GM19438 (cell line): ENCODE results near the gene SLC16A9.
"Not testable (repeated sequence)": the region's sequence is repeated elsewhere in the genome, so short reads cannot be mapped to it uniquely, and the experiment has no call there.

Experiments
- ATAC-seq: cut with Tn5 transposase; IDR thresholded peaks from one replicate; pipeline ENCODE4 v1.9.1; 2021; ENCODE audit warnings: low read depth; ENCODE audit not compliant: unreplicated experiment

SLC16A9 gene, protein sequence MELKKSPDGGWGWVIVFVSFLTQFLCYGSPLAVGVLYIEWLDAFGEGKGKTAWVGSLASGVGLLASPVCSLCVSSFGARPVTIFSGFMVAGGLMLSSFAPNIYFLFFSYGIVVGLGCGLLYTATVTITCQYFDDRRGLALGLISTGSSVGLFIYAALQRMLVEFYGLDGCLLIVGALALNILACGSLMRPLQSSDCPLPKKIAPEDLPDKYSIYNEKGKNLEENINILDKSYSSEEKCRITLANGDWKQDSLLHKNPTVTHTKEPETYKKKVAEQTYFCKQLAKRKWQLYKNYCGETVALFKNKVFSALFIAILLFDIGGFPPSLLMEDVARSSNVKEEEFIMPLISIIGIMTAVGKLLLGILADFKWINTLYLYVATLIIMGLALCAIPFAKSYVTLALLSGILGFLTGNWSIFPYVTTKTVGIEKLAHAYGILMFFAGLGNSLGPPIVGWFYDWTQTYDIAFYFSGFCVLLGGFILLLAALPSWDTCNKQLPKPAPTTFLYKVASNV

DNA sequence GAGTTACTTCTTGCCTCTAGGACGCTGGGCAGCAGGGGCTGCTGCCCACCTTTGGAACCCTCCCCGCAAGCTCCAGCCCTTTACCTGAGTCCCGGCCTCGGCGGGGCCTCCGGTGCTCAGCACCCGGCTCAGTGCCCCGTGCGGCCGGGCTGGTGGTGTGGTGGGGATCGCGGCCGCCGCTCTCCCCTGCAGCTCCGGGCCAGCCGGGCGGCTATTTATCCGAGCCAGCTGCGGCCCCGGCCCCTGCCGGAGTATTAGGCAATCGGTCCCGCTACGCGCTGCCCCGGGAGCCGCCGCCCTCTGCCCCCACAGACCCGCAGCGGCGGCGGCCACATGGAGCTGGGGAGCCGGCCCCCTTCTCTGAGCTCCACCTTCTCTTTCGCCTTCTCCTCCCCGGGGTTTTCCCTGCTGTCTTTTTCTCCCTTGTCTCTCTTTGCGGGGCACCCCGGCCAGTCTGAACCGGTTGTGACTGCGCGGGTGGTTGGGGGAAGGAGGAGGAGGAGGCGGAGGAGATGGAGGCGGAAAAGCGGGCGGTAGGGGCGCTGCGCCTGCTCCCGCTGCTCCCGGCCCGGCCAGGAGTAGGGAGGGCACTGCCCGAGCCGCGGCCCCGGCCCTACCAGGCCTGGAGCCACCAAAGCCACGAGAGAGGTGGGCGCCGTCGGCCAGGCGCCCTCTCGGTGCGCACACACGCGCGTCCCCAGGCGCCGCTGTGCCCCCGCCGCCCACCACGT, at the start of gene SLC16A9:
Gene SLC16A9 (minus strand): TSS at position 456 of the 731 bp plus-strand sequence. CDS start 25,559 bp downstream, outside the sequence.
- peak; percentile 89 for ATAC-seq

DNA sequence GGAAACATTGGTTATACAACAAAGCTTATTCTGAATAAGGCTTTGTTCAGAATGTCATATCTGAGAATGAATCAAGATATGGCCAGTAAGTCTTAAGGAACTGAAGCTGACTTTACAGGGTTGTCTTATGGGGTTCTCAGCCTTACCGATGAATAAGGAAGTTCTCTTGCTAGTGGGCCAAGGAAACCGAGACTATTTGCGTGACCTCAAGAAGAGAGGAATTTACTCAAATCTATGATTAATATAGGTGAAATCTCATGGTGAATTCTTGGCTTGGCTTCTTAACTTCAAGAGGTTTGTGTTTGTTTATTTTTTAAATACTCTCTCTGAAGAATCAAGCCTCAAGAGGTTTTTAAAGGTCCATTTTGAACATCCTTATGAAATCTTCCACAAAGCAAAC, 48.3 kb upstream of the SLC16A9 start:
- ATAC-seq, result no peak

DNA sequence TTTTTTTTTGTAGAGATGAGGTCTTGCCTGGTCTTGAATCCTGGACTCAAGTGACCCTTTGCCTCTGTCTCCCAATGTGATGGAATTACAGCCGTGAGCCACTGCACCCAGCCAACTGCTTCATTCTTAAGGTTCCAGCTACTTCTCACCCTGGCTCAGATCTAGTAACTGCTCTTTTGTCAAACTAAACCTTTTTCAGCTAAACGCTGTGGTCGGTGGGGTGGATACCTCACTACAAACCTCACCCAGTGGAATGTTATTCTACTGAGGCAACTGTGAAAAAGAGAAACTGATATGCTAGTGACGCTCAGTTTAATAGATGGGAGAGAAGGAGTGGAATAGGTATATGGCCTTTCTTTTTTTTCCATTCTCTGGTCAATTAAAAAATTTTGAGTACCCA, 45.3 kb upstream of the SLC16A9 start:
- ATAC-seq, result no peak

DNA sequence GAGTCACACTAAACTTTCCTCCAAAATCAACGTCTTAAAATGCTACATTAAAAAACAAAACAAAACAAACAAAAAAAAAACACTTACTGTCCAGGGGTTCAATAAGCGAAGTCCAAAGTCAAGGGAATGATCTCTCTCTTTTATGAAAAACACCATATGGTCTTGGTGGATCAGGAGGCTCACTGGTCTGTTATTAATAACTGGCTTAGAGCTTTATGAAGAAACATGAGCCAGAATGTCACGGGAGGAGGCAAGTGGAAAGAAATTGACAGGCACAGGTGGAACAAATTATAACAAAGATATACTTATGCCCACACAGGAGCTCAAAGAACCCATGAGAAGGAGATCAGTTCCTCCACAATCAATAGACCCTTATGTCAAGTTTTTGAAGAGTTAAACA, 43.6 kb upstream of the SLC16A9 start, which contains the start of gene MRLN:
Gene MRLN (minus strand): TSS at position 189 of the 400 bp plus-strand sequence.
- no peak for ATAC-seq

DNA sequence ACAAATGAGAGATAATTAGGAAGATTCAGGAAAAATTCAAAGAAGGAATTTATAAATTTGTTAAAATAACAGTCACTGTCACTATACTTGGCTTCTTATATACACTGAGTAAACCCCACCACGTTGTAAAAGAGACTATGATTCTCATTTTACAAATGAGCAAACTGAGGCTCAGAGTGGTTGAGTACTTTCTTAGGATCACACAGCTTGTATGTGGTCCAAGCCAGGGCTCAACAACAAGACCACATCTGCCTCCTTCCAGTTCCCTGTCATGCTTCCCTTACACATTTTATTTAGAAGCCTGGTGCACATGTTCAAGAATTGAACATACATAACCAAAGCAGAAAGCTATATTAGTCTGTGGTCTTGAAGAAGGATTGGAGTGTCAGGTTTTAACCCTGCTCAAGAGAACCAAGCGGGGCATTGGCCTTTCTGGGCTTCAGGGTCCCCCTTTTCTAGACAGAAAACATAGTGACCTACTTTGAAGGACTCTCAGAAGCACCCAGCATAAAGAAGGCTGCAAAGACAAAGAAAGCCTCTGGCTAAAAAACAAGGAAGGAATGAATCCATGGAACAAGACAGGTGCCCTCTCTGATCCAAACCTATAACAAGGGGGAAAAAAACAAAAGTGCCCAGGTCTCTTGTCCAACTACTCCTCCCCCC, 42.8 kb upstream of the SLC16A9 start:
- ATAC-seq, result no peak

DNA sequence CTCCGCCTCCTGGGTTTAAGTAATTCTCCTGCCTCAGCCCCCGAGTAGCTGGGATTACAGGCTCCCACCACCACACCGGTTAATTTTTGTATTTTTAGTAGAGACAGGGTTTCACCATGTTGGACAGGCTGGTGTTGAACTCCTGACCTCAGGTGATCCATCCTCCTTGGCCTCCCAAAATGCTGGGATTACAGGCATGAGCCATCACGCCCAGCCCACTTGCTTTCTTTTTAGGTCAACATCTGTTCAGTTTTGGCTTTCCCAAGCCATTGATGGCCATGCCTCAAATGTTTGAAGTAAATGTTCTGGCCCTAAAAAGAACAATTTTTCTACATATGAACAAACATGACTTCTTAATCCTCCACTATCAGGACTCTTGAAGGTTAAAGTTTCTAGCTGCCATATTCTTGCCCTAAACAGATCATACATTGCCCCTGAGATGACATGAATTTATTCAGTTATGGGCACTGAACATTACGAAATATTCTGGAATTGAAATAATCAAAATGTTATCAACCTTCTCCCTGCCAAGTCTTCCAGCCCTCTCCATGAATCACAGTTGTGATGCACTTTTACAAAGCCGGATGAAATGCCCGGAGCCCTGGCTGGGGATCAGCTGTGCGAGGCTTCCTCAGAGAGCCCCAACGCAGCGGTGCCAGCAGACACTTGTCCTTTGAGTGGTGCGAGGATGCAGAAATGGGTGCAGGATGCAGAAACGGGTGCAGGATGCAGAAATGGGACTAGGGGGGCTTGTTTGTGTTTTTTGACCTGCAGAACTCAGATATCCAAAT, 40.7 kb upstream of the SLC16A9 start:
- ATAC-seq, result no peak

- no peak for ATAC-seq
These were observed 39.2 kb upstream of the SLC16A9 start for GRCh38 chr10:59748834-59749233.

DNA sequence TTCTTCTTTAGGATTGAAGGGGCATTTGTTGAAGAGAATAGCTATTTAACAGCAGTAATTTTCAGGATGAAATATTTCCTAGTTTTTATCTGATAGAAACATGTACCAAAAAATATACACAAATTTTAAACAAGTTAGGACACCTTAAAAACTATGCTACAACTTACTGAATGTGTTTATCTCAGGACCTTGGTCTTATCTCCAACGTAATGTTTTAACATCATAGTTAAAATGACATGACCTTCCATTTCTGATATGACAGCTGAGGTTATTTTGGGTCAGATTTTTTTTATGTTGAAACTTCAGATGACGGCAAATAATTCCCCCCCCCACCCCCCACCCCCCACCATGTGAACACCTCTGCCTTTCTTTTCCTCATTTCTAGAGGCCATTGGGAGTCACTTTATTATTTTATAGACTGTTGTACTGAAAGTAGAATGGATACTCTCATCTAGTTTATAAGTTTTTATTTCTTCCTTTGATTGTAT, 35.6 kb upstream of the SLC16A9 start:
- no peak for ATAC-seq

- not testable (repeated sequence) for ATAC-seq
These were observed 35.1 kb upstream of the SLC16A9 start for GRCh38 chr10:59744762-59745161.

DNA sequence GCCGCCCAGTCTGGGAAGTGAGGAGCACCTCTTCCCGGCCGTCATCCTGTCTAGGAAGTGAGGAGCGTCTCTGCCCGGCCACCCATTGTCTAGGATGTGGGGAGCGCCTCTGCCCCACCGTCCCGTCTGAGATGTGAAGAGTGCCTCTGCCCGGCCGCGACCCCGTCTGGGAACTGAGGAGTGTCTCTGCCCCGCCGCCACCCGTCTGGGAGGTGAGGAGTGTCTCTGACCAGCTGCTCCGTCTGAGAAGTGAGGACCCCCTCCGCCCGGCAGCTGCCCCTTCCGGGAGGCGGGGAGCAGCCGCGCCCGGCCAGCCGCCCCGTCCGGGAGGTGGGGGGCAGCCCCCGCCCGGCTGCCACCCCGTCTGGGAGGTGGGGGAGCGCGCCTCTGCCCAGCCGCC, 34.5 kb upstream of the SLC16A9 start:
- ATAC-seq, result not testable (repeated sequence)

DNA sequence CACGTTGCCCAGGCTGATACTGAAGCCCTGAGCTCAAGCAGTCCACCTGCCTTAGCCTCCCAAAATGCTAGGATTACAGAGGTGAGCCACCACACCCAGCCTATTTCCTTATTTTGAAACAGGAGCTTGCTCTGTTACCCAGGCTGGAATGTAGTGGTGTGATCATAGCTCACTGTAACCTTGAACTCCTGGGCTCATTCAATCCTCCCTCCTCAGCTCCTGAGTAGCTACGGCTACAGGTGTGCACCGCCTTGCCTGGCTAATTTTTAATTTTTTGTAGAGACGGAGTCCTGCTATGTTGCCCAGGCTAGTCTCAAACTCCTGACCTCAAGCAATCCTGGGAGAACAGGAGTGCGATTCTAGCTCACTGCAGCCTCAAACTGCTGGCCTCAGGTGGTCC, 31.9 kb upstream of the SLC16A9 start:
- ATAC-seq, result no peak

DNA sequence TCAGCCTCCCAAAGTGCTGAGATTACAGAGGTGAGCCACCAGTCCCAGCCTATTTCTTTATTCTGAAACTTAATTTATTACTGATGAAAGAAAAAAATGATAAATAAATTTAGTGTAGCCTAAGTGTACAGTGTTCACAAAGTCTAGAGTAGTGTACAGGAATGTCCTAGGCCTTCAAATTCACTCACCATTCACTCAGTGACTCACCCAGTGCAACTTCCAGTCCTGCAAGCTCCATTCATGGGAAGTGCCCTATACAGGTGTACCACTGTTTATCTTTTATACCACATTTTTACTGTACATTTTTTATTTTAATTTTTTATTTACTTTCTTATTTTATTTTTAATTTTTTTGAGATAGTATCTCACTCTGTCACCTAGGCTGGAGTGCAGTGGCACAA, 31.4 kb upstream of the SLC16A9 start:
- no peak for ATAC-seq

DNA sequence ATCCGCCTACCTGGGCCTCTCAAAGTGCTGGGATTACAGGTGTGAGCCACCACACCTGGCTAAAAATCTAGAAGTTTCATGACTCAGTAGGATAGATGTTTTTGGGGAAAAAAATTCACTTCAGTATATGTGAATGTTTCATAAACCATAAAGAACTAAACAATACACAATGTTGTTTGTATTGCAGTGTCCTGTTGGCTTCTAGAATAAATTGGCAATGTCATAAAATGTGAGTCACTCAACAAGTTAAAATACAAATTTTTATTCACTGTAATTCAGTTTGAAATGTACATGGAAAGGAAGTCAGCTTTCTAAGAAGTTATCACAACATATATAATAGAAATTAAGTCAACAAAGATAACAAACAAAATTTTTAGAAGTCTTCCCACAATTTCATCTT, 27.1 kb upstream of the SLC16A9 start:
- no peak for ATAC-seq

DNA sequence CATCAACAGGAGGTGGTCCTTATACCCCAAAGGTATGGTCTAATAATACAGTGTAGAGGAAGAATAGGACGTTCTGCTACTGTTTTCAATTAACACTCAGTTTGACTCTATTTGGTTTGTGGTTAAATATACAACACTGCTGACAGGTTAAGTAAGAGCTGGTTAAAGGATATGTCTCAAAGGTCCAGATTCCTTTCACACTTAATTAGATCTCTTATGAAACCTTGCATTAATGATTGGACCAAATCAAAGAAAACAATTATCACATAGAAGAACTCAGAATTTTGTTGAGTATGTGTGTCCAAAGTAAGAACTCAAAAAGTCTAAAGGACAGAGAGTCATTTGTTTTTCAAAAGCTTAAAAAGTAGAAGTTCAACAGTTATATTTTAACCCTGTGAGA, 25.6 kb upstream of the SLC16A9 start:
- no peak for ATAC-seq

GRCh38 chr10:59734014-59734462, 24.4 kb upstream of the SLC16A9 start:
- ATAC-seq, result no peak

DNA sequence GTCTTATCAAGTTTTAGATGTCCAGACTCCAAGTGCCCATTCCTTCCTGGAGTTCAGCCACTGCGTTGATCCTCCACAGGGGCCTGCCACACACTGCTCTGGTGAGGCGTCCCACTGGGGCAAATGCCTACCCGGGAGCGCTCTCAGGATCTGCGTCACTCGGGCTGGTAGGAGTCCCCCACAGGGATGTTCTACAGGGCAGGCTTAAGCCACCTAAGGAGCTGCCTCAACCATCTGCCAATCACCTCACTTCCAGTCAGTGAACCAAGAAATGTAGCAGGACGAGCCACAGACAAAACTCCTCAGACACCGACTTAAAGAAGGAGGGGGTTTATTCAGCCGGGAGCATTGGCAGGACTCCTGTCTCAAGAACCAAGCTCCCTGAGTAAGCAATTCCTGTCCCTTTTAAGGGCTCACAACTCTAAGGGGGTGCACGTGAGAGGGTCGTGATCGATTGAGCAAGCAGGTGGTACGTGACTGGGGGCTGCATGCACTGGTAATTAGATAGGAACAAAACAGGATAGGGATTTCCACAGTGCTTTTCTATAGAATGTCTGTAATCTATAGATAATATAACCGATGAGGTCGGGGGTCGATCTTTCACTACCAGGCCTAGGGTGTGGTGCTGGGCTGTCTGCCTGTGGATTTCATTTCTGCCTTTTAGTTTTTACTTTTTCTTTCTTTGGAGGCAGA, 23.8 kb upstream of the SLC16A9 start:
- not testable (repeated sequence) for ATAC-seq

DNA sequence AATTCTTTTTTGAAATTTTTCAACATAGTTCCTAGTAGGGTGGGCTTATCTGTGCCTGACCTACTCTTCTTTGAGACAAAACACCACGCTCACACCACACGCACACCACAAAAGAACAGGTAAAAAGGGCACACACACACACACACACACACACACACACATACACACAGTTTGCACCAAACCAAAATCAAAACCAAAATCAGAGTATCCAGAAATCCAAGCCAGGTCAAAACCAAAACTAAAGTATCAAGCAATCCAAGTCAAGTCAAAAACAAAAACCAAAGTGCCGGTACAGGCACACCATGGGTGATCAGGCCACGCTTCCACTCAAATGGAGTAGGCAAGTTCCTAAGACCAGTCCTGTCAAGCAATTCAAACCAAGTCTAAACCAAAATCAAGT, 23.2 kb upstream of the SLC16A9 start:
- ATAC-seq, result not testable (repeated sequence)

DNA sequence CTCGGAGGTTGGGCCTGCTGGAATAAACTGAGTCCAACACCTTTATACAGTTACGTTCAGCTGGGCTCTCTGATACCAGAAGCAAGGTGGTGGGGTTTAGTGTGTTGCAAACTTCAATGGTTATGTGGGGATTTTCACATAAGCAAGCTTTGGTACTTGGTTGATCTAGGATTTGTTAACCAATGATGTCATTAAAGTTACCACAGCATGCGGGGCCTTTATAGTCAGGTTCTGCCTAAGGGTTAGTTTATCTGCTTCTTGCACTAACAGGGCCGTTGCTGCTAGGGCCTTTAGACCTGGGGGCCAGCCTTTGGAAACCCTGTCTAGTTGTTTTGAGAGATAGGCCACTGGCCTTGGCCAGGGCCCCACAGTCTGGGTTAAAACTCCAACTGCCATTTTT, 19.5 kb upstream of the SLC16A9 start:
- not testable (repeated sequence) for ATAC-seq
